HepG2 (cell line): Measurements from ENCODE around the gene RABGEF1. TPM values are rescaled to one million over a fixed set of nuclear protein-coding genes. Genes with fewer than 3 reads are reported as not detected.

Experiments used
- AHDC1 ChIP-seq: sonication (generic); formaldehyde crosslinking; IDR thresholded peaks from 2 replicates; pipeline ENCODE4 v1.5.1; 2020; ENCODE audit warnings: mild to moderate bottlenecking, missing genetic modification reagents, borderline replicate concordance
- ATF3 ChIP-seq: sonication (generic); formaldehyde crosslinking; IDR thresholded peaks from 2 replicates; pipeline ENCODE4 v1.4.0; 2020; ENCODE audit warnings: missing genetic modification reagents
- CSRNP1 ChIP-seq: sonication (generic); formaldehyde crosslinking; IDR thresholded peaks from 2 replicates; pipeline ENCODE4 v1.8.1; 2023; ENCODE audit warnings: mild to moderate bottlenecking, missing genetic modification reagents
- E2F1 ChIP-seq: sonication (generic); formaldehyde crosslinking; IDR thresholded peaks from 2 replicates; pipeline ENCODE4 v1.5.0; 2020; ENCODE audit warnings: missing genetic modification reagents
- FOXA1 ChIP-seq, 2 experiments: fragments of 450-650 bp in 1 of 2; sonication (generic) in 1 of 2; formaldehyde crosslinking in 1 of 2; IDR thresholded peaks; 2 replicates each; pipeline versions ENCODE4 v1.4.0 to v1.6.1; 2016 to 2020; ENCODE audit warnings: missing genetic modification reagents in 1 of 2
- FOXP1 ChIP-seq, 2 experiments: fragments of 450-650 bp in 1 of 2; IDR thresholded peaks; 2 replicates each; pipeline ENCODE4 v1.6.1; 2017 to 2018; ENCODE audit warnings: antibody characterized with exemption in 1 of 2
- GATAD1 ChIP-seq: IDR thresholded peaks from 2 replicates; pipeline ENCODE4 v1.6.1; 2016; ENCODE audit warnings: missing genetic modification reagents, missing compliant biosample characterization
- KDM3A ChIP-seq: IDR thresholded peaks from 2 replicates; pipeline ENCODE4 v1.6.1; 2018; ENCODE audit warnings: low read depth, missing compliant biosample characterization
- MIXL1 ChIP-seq: IDR thresholded peaks from 2 replicates; pipeline ENCODE4 v1.6.1; 2016
- NFE2L2 ChIP-seq: fragments of 150-350 bp; IDR thresholded peaks from 2 replicates; pipeline ENCODE4 v1.6.1; 2014; ENCODE audit warnings: low read length
- SOX6 ChIP-seq, 2 experiments: fragments of 450-650 bp in 1 of 2; sonication (generic) in 1 of 2; formaldehyde crosslinking in 1 of 2; IDR thresholded peaks; 2 replicates each; pipeline versions ENCODE4 v1.4.0 to v1.6.1; 2017 to 2020; ENCODE audit warnings: antibody characterized with exemption in 1 of 2, mild to moderate bottlenecking in 1 of 2, missing genetic modification reagents in 1 of 2
- SRF ChIP-seq: IDR thresholded peaks from 2 replicates; pipeline ENCODE4 v1.6.1; 2011; ENCODE audit warnings: mild to moderate bottlenecking, low read depth, low read length, moderate library complexity
- SUZ12 ChIP-seq: fragments of 150-350 bp; IDR thresholded peaks from 2 replicates; pipeline ENCODE4 v1.6.1; 2014; ENCODE audit warnings: low read depth, low read length
- ZBTB37 ChIP-seq: sonication (generic); formaldehyde crosslinking; IDR thresholded peaks from 2 replicates; pipeline ENCODE4 v1.4.0; 2020; ENCODE audit warnings: mild to moderate bottlenecking, missing genetic modification reagents
- ZKSCAN5 ChIP-seq: sonication (generic); formaldehyde crosslinking; IDR thresholded peaks from 2 replicates; pipeline ENCODE4 v1.5.1; 2020; ENCODE audit warnings: mild to moderate bottlenecking, missing genetic modification reagents
- ZMYM2 ChIP-seq: sonication (generic); formaldehyde crosslinking; IDR thresholded peaks from 2 replicates; pipeline ENCODE4 v1.8.0; 2022; ENCODE audit warnings: mild to moderate bottlenecking, missing genetic modification reagents
- ZMYM3 ChIP-seq: sonication (generic); formaldehyde crosslinking; IDR thresholded peaks from 2 replicates; pipeline ENCODE4 v1.5.1; 2020; ENCODE audit warnings: mild to moderate bottlenecking, missing genetic modification reagents
- ZMYM4 ChIP-seq: sonication (generic); formaldehyde crosslinking; IDR thresholded peaks from 2 replicates; pipeline ENCODE4 v1.8.1; 2023; ENCODE audit warnings: mild to moderate bottlenecking, missing genetic modification reagents
- ZSCAN29 ChIP-seq: sonication (generic); formaldehyde crosslinking; conservative IDR thresholded peaks from 2 replicates; pipeline ENCODE4 v1.4.0; 2020; ENCODE audit warnings: mild to moderate bottlenecking, missing genetic modification reagents
- polyA plus RNA-seq, 8 experiments: library from polyadenylated mRNA; depleted of rRNA in 3 of 8; stranded (reverse) in 7 of 8; unstranded in 1 of 8; fragments of >200 nt; fragmentation: Illumina TruSeq in 4 of 8; extraction: Trizol in 4 of 8; gene quantifications; 2 replicates each; pipeline versions ENCODE4 v1.2.1 to v1.2.3, GENCODE V29; 2011 to 2016; ENCODE audit warnings: low read depth in 4 of 8, missing spikeins in 1 of 8, mixed read lengths in 1 of 8; ENCODE audit not compliant: insufficient read depth in 1 of 8
- total RNA-seq, 5 experiments: library from RNA; depleted of rRNA; stranded (reverse); fragments of >200 nt; fragmentation: Illumina TruSeq; extraction: Trizol; gene quantifications; 2 replicates each; pipeline ENCODE4 v1.2.3, GENCODE V29; 2016; ENCODE audit warnings: low read depth in 1 of 5

Gene RABGEF1
- total and polyA plus RNA-seq, 2 of the 13 experiments (the other 11 are each of a cell fraction or from before 2014, with no cell fraction given) = 22.7 to 35.3 TPM

- peak; percentile 68; the same call in 1 of the 2 replicates for TF ChIP-seq AHDC1 (CRISPR knock-in tag)
- no peak for TF ChIP-seq E2F1 (CRISPR knock-in tag)
- peak; percentile 91 for TF ChIP-seq ZMYM3
- TF ChIP-seq SRF = no peak
- no peak for TF ChIP-seq FOXA1 (IDR thresholded peaks at IDR 0.05)
- peak; percentile 38; the same call in 1 of the 2 replicates for TF ChIP-seq FOXA1 (CRISPR knock-in tag; IDR thresholded peaks at IDR 0.05)
- TF ChIP-seq CSRNP1 (CRISPR knock-in tag) = no peak
- TF ChIP-seq ZMYM2 (CRISPR knock-in tag) = peak; percentile 69; the same call in 1 of the 2 replicates
- 0 out of 2 replicates have a peak, but pooled peaks have one; percentile 26 for TF ChIP-seq GATAD1 (CRISPR knock-in tag)
- no peak for TF ChIP-seq NFE2L2
- TF ChIP-seq ZMYM4 (CRISPR knock-in tag) = peak; percentile 90
- no peak for TF ChIP-seq SUZ12
- 0 out of 2 replicates have a peak, but pooled peaks have one; percentile 22 for TF ChIP-seq ZBTB37 (CRISPR knock-in tag)
- peak; percentile 82 for TF ChIP-seq MIXL1
- no peak for TF ChIP-seq ATF3 (CRISPR knock-in tag)
- no peak for TF ChIP-seq ZKSCAN5 (CRISPR knock-in tag)
- TF ChIP-seq KDM3A = no peak
- TF ChIP-seq SOX6 (IDR thresholded peaks at IDR 0.05) = no peak
- peak; percentile 91 for TF ChIP-seq SOX6 (CRISPR knock-in tag; IDR thresholded peaks at IDR 0.05)
- no peak for TF ChIP-seq FOXP1 (IDR thresholded peaks at IDR 0.05)
- TF ChIP-seq FOXP1 (CRISPR knock-in tag; IDR thresholded peaks at IDR 0.05) = peak; percentile 53; the same call in 1 of the 2 replicates
- TF ChIP-seq ZSCAN29 = 0 out of 2 replicates have a peak, but pooled peaks have one; percentile 30
Observed at GRCh38 chr7:66776800-66777442, 36.4 kb downstream of the RABGEF1 start (continued).
